ENCODE results near the gene HMCN2.

DNA sequence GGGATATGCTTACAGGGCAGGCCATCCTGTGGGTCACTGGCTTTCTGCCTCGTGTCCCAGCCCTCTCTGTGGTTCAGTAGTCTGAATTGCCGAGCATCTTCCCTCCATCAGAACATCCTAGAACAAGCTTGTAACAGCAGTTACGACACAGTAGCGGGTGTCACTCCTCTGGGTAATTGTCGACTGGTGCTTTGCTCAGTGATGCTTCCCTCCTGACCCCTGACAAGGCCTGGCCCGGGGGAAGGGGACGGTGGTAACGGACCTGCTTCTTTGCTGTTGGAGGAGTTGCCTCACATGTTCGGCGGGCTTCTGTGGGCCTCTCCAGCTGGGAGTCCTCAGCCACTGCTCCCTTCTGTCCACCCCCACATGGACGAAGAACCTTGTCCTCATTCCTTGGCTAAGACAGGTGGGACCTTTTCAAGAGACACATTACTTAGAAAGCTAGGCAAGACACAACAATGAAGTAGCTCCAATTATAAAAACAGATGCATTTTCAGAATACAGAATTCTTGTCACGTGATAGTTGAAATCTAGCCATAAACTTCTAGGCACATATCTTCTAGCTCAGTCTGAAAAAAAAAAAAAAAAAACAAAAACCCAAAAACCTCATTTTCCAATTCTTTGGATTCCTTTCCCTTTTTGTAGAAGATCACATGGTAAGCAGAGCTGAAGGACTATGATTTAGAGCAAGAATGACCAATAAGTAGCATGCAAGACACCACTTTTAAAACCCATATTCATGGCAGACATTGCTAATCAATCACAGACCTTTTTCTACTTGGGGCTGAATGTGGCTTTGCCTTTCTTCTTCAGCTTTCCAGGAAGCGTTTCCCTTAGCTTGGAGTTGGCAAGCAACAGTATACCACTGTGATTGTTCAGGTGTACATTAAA is 25.0 kb downstream of the HMCN2 start:
- TF ChIP-seq CTCF (IDR thresholded peaks at IDR 0.05; ENCODE audit: low read depth, low read length) = no peak
- TF ChIP-seq EZH2phosphoT487 (IDR thresholded peaks at IDR 0.05; ENCODE audit: low read depth) = no peak

All from OCI-LY3 (cell line).